Upper lobe of left lung (tissue), 6 donors: ENCODE measurements around the gene PTPRM. TPM values are rescaled to one million over a fixed set of nuclear protein-coding genes. Genes with fewer than 3 reads are reported as not detected.

Experiments used
- ATAC-seq, 2 donors: fragments of 200-7000 bp; cut with Tn5 transposase; one replicate each; pipeline ENCODE4 v1.9.1; 2022; ENCODE audit warnings: mild to moderate bottlenecking in 2 of 2, moderate library complexity in 2 of 2; ENCODE audit not compliant: low FRiP score in 2 of 2
- DNase-seq, 2 donors: peaks; one replicate each; pipeline ENCODE4 v3.0.0-alpha.2; 2019 to 2020
- H3K27ac ChIP-seq, 4 donors: fragments of 200-600 bp; sonication (generic); one replicate each; pipeline ENCODE4 v1.5.1; 2016 to 2019
- H3K27me3 ChIP-seq, 4 donors: fragments of 200-600 bp; sonication (generic); one replicate each; pipeline ENCODE4 v1.5.1; 2017 to 2019
- H3K36me3 ChIP-seq, 4 donors: fragments of 200-600 bp; sonication (generic); one replicate each; pipeline ENCODE4 v1.5.1; 2016 to 2019
- H3K4me1 ChIP-seq, 4 donors: fragments of 200-600 bp; sonication (generic); one replicate each; pipeline ENCODE4 v1.5.1; 2018 to 2019
- H3K4me3 ChIP-seq, 4 donors: fragments of 200-600 bp; sonication (generic); one replicate each; pipeline ENCODE4 v1.5.1; 2017 to 2019; ENCODE audit warnings: mild to moderate bottlenecking in 2 of 4, moderate library complexity in 1 of 4
- H3K9me3 ChIP-seq, 4 donors: fragments of 200-600 bp; sonication (generic); one replicate each; pipeline ENCODE4 v1.5.1; 2018 to 2019
- EP300 ChIP-seq, 4 donors: sonication (generic); formaldehyde crosslinking; IDR thresholded peaks; one replicate each; pipeline ENCODE4 v1.5.1; 2017; ENCODE audit warnings: antibody characterized with exemption in 4 of 4, control low read depth in 2 of 4
- POLR2A ChIP-seq, 4 donors: fragments of 450-650 bp; IDR thresholded peaks; one replicate each; pipeline ENCODE4 v1.5.1; 2016 to 2017; ENCODE audit warnings: antibody characterized with exemption in 4 of 4, mild to moderate bottlenecking in 2 of 4
- POLR2AphosphoS5 ChIP-seq, 2 donors: sonication (generic); formaldehyde crosslinking; IDR thresholded peaks; one replicate each; pipeline ENCODE4 v1.5.1; 2017; ENCODE audit warnings: antibody characterized with exemption in 2 of 2
- WGBS, 2 donors: methylation state at CpG; one replicate each; pipeline ENCODE4 v1.1.5; 2017 to 2018; 5-methylcytosine and 5-hydroxymethylcytosine counted together
- total RNA-seq, 6 donors: library from RNA; depleted of rRNA in 4 of 6; stranded (reverse); fragments of >200 nt in 4 of 6; gene quantifications; one replicate each; pipeline versions ENCODE4 v1.1.0 to v1.2.1, GENCODE V29; 2016 to 2021
- TF ChIP-seq, protein P1 (sequence below), 6 experiments: fragments of 450-650 bp in 4 of 6; fragments of 200-600 bp in 2 of 6; sonication (generic) in 2 of 6; IDR thresholded peaks; one replicate each; pipeline ENCODE4 v1.5.1; 2016 to 2019; ENCODE audit warnings: antibody characterized with exemption in 6 of 6
- donor health status: DM: no; HTN: no; CAD: no; lungs with moderate emphysema.
- donor health status: DM: no; HTN: yes; CAD: no; lungs with severe emphysema.

PTPRM gene
- total RNA-seq, 6 donors from 2014 or later = 82.0 to 201 (median 154) TPM

DNA sequence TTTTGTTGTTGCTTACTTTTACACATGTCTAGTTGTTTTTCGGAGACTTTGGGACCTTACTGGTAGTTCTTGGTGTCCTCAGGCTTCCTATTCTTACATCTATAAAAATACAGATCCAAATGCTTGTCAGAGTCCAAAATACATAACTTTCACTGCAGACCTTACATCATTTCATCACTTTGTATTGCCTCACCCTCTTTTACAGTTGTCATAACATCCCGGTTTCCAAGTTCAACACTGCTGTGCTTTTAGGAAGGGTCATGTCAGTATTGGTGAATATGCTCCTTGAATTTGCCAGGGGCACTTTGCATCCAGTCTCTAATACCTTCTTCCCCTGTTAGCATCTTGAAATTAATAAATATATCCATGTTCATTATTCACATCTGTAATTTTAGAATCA, 523.9 kb downstream of the PTPRM start:
- no peak for DNase-seq
- Histone ChIP-seq H3K4me3 (no peak overlapping the region), H3K27ac (no peak overlapping the region), H3K36me3 (peaks cover 0 to 4% (median 0%) of the 10 kb centered on the region in 4 donors), H3K27me3 (no peaks in the 10 kb centered on the region), H3K4me1 (peaks cover 0 to 7% (median 4%) of the 10 kb centered on the region in 4 donors), H3K9me3 (no peaks in the 10 kb centered on the region)
- TF ChIP-seq POLR2A (IDR thresholded peaks at IDR 0.05) = no peak
- TF ChIP-seq POLR2AphosphoS5 (IDR thresholded peaks at IDR 0.05) = no peak
- no peak for ATAC-seq
- WGBS, 2 donors = 82 to 83% methylated on average over 2 of the region's 2 CpGs

DNA sequence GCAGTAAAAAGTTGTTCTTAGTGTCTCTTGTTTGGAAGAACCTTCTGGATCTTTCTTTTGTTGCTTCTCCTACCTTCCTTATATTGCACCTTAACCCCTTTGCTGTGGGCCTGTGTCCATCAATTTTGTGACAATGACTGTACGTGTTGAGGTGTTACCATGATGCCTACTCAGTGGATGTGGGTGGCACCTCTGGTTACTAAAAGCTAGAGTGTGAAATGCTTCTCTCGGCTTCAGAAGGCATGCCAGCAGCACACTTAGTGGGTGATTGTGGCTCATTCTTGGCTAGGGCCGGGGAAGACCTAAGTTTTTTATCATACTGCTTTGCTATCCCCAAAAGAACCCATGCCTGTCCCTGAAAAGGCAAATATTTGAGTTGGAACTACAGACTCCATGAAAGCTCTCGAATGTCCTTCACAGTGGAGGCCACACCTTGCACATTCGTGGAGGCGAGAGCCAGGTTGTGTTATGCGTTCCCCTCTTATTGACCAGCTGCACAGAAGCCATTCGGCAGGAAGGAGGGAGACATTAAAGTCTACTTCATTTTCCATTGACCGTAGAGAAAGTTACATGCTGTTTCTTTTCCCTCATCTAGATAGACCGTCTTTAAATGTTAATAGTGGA, 528.9 kb downstream of the PTPRM start:
- H3K4me1 ChIP-seq = peaks cover 0 to 13% (median 7%) of the 10 kb centered on the region in 4 donors
- no peaks in the 10 kb centered on the region for H3K27me3 ChIP-seq
- ATAC-seq = peak; percentile 13 to 38
- no peaks in the 10 kb centered on the region for H3K9me3 ChIP-seq
- DNase-seq = peak in 1 of 2 donors; percentile 43
- no peak for TF ChIP-seq EP300 (IDR thresholded peaks at IDR 0.05)
- no peak for TF ChIP-seq POLR2AphosphoS5 (IDR thresholded peaks at IDR 0.05)
- TF ChIP-seq, protein P1, sequence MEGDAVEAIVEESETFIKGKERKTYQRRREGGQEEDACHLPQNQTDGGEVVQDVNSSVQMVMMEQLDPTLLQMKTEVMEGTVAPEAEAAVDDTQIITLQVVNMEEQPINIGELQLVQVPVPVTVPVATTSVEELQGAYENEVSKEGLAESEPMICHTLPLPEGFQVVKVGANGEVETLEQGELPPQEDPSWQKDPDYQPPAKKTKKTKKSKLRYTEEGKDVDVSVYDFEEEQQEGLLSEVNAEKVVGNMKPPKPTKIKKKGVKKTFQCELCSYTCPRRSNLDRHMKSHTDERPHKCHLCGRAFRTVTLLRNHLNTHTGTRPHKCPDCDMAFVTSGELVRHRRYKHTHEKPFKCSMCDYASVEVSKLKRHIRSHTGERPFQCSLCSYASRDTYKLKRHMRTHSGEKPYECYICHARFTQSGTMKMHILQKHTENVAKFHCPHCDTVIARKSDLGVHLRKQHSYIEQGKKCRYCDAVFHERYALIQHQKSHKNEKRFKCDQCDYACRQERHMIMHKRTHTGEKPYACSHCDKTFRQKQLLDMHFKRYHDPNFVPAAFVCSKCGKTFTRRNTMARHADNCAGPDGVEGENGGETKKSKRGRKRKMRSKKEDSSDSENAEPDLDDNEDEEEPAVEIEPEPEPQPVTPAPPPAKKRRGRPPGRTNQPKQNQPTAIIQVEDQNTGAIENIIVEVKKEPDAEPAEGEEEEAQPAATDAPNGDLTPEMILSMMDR (IDR thresholded peaks at IDR 0.05) = no peak
- TF ChIP-seq POLR2A (IDR thresholded peaks at IDR 0.05) = no peak
- WGBS, 2 donors = 74 to 77% methylated on average over 10 of the region's 10 CpGs
- H3K4me3 ChIP-seq = no peak overlapping the region
- no peak overlapping the region for H3K27ac ChIP-seq
- H3K36me3 ChIP-seq = no peaks in the 10 kb centered on the region

DNA sequence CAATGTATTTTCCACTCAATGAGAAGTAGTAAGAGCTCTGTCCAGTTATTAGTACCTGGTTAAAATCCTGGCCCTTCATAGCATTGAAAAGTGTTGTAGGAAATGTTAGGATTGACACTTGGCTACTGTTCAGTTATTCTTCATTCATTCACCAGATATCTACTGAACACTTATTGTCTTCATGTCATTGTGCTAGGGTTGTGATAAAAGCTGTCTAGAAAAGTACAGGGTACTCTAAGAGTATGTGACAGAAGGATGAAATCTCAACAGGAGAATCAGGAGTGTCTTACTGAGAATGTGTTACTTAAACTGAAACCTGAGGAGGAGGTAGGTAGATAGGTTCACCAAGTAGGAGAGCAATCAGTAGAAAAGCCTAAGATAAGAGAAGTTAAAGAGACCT, 530.3 kb downstream of the PTPRM start:
- Histone ChIP-seq H3K4me3 (no peak overlapping the region), H3K27me3 (no peaks in the 10 kb centered on the region), H3K36me3 (no peaks in the 10 kb centered on the region), H3K27ac (no peak overlapping the region), H3K4me1 (peaks cover 0 to 13% (median 7%) of the 10 kb centered on the region in 4 donors), H3K9me3 (no peaks in the 10 kb centered on the region)
- ATAC-seq (no peak), DNase-seq (no peak)
- no peak for TF ChIP-seq POLR2AphosphoS5 (IDR thresholded peaks at IDR 0.05)
- TF ChIP-seq POLR2A (IDR thresholded peaks at IDR 0.05) = no peak
- no peak for TF ChIP-seq EP300 (IDR thresholded peaks at IDR 0.05)
- TF ChIP-seq, protein P1 (IDR thresholded peaks at IDR 0.05) = no peak

DNA sequence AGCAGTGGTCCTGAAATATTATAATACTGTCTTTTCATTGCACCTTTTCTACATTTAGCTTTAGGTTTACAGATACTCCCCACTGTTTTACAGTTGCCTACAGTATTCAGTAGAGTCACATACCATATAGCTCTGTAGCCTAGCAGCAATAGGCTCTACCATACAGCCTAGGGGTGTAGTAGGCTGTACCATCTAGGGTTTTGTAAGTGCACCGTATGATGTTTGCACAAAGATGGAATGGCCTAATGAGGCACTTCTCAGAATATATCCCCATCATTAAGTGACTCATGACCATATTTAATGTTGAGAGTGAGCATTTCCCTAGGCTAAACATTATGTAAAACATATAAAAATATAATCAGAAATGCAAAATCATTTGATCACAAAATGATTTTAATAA, 530.8 kb downstream of the PTPRM start:
- DNase-seq = no peak
- H3K36me3 ChIP-seq = peaks cover 0 to 4% (median 0%) of the 10 kb centered on the region in 4 donors
- peaks cover 0 to 13% (median 7%) of the 10 kb centered on the region in 4 donors for H3K4me1 ChIP-seq
- TF ChIP-seq, protein P1 (IDR thresholded peaks at IDR 0.05) = no peak
- TF ChIP-seq EP300 (IDR thresholded peaks at IDR 0.05) = no peak
- no peak for TF ChIP-seq POLR2AphosphoS5 (IDR thresholded peaks at IDR 0.05)
- no peak for TF ChIP-seq POLR2A (IDR thresholded peaks at IDR 0.05)
- 0 to 55% methylated on average over 1 of the region's 1 CpG for WGBS, 2 donors
- H3K27ac ChIP-seq = no peak overlapping the region
- no peak overlapping the region for H3K4me3 ChIP-seq
- H3K9me3 ChIP-seq = peaks cover 0 to 5% (median 1%) of the 10 kb centered on the region in 4 donors
- H3K27me3 ChIP-seq = no peaks in the 10 kb centered on the region
- no peak for ATAC-seq

DNA sequence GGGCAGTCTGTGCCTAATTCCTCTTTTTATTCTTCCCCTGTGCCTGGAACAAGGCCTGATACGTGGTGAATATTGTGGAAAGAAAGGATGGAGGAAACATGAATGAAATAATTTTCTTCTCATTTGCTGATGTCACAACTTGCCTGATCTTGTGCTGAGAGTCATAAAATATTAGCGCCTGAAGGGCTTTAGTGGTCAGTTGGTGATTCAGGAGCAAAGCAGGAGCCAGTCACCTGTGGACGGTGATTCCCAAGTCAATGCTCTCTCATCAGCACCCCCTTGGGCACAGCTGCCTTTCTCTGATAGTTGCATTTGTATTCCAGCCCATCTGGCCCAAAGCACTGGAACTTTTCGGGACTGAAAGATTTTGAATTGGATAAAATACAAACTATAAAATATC, 539.5 kb downstream of the PTPRM start:
- no peaks in the 10 kb centered on the region for H3K27me3 ChIP-seq
- TF ChIP-seq POLR2AphosphoS5 (IDR thresholded peaks at IDR 0.05) (no peak), POLR2A (IDR thresholded peaks at IDR 0.05) (no peak), EP300 (IDR thresholded peaks at IDR 0.05) (no peak)
- TF ChIP-seq, protein P1 (IDR thresholded peaks at IDR 0.05) = no peak
- ATAC-seq (no peak), DNase-seq (no peak)
- H3K27ac ChIP-seq = no peak overlapping the region
- peaks cover 0 to 9% (median 1%) of the 10 kb centered on the region in 4 donors for H3K9me3 ChIP-seq
- H3K4me3 ChIP-seq = no peak overlapping the region
- H3K36me3 ChIP-seq = peaks cover 0 to 4% (median 0%) of the 10 kb centered on the region in 4 donors
- no peaks in the 10 kb centered on the region for H3K4me1 ChIP-seq
- WGBS, 2 donors = 91 to 92% methylated on average over 4 of the region's 4 CpGs
